ENCODE data around the gene HDGFL2. TPM values are rescaled to one million over a fixed set of nuclear protein-coding genes. Genes with fewer than 3 reads are reported as not detected.
"Not testable (repeated sequence)": the region's sequence is repeated elsewhere in the genome, so short reads cannot be mapped to it uniquely, and the experiment has no call there.

The HDGFL2 gene
- total and polyA plus RNA-seq, 5 experiments from 2014 or later, result 15.0 to 40.0 (median 25.3) TPM

DNA sequence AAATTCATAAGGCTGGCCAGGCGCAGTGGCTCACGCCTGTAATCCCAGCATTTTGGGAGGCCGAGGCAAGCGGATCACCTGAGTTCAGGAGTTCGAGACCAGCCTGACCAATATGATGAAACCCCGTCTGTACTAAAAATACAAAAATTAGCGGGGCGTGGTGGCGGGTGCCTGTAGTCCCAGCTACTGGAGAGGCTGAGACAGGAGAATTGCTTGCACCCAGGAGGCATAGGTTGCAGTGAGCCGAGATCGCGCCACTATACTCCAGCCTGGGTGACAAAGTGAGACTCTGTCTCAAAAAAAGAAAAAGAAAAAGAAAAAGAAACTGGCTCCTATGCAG lies 69.7 kb downstream of the HDGFL2 start:
- H3K9me3 Mint-ChIP-seq, POLR2A ChIA-PET: not testable (repeated sequence)

DNA sequence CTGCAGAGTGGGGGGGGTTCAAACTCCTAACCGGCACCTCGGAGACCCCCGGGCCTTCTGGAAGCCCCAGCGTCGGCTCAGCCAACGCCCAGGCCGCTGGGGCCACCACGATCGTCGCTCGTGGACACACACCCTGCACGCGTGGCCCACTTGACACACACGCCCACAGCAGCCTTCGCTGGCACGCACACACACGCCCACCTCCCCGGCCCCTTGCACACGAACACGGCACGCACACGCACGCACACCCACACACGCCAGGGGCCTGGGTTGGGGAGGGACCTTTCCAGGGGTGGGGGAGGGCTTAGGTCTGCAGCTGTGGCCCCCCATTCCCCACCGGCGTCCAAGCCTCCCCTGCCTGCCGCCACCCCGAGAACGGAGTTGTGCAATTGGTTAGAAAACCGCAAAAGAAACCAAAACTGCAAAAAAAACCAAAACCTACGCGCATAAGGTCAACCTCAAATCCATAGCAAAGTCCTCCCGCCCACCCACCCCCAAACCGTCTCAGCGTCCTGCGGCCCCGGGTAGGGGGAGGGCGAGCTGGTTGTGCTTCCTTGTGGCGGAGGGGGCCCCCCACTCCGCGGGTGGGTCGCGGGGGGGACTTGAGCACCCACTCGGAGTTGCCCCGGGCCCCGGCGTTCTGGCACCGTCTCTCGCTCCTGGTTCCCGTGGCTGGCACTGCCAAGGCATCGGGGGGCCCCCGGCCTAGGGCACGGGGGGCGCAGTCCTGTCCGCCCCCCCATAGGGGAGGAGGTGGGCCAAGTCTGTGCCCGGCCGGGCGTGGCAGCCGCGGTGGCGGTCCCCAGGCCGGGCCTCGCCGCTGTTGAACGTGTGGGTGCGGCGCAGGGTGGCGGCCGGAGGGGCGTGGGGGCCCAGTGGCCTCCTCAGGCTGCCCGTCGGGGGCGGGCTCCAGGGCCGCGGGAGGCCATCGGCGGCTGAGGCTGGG lies 71.1 kb downstream of the HDGFL2 start:
- Mint-ChIP-seq H3K4me1 (peaks cover 5 to 10% (median 7%) of the 10 kb centered on the region in 4 donors), H3K36me3 (no peaks in the 10 kb centered on the region), H3K9me3 (peaks cover 0 to 2% (median 0%) of the 10 kb centered on the region in 9 donors), H3K27ac (no peak overlapping the region), H3K4me3 (no peak overlapping the region), H3K27me3 (peaks cover 0 to 20% (median 8%) of the 10 kb centered on the region in 5 donors)
- no peak for ATAC-seq
- no peak for DNase-seq
- POLR2A ChIA-PET, result no interaction called here

More for the DNA sequence above, 69.7 kb downstream of the HDGFL2 start:
- DNase-seq, H3K4me3 Mint-ChIP-seq, H3K4me1 Mint-ChIP-seq, ATAC-seq, H3K27ac Mint-ChIP-seq, H3K36me3 Mint-ChIP-seq: not testable (repeated sequence)
- H3K27me3 Mint-ChIP-seq, result peaks cover 0 to 27% (median 8%) of the 10 kb centered on the region in 5 donors

DNA sequence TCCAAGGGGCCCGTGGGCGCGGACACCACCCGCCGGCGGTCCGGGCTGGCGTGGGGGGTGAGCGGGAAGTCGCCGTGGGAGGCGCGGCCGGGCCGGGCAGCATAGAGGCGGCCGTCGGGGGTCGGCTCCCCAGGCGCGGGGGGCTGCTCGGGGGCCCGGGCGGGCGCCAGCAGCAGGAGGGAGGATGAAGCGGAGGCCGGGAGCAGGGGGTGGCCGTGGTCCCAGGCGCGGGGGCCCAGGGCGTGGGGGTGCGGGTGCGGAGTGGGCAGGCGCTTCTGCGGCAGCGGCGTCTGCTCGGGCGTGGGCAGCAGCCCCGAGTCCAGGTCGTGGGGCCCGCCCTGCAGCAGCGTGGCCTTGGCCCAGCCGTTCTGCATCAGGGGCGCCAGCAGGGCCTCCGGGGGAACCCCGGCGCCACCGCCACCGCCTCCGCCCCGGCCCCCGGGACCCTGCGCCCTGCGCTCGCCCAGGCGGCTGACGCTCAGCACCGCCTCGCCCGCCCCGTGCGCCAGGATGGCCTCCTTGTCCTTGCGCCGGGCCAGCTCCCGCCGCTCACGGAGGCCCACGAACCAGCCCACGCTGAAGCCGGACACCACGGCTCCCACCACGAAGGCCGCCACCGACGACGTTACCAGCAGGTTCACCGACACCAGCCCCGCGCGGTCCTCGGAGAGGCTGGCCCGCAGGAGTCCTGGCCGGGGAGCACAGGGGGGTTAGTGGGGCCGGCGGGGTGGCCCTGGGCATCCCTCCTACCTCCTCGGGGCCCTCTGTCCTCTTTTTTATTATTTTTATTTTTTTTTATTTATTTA lies 71.9 kb downstream of the HDGFL2 start:
- peaks cover 6 to 10% (median 7%) of the 10 kb centered on the region in 4 donors for H3K4me1 Mint-ChIP-seq
- H3K4me3 Mint-ChIP-seq, result no peak overlapping the region
- no peaks in the 10 kb centered on the region for H3K36me3 Mint-ChIP-seq
- no peak overlapping the region for H3K27ac Mint-ChIP-seq
- no peak for DNase-seq
- H3K9me3 Mint-ChIP-seq, result peaks cover 0 to 2% (median 0%) of the 10 kb centered on the region in 9 donors
- ATAC-seq, result no peak
- POLR2A ChIA-PET, result no interaction called here
- H3K27me3 Mint-ChIP-seq, result peaks cover 0 to 15% (median 9%) of the 10 kb centered on the region in 5 donors

DNA sequence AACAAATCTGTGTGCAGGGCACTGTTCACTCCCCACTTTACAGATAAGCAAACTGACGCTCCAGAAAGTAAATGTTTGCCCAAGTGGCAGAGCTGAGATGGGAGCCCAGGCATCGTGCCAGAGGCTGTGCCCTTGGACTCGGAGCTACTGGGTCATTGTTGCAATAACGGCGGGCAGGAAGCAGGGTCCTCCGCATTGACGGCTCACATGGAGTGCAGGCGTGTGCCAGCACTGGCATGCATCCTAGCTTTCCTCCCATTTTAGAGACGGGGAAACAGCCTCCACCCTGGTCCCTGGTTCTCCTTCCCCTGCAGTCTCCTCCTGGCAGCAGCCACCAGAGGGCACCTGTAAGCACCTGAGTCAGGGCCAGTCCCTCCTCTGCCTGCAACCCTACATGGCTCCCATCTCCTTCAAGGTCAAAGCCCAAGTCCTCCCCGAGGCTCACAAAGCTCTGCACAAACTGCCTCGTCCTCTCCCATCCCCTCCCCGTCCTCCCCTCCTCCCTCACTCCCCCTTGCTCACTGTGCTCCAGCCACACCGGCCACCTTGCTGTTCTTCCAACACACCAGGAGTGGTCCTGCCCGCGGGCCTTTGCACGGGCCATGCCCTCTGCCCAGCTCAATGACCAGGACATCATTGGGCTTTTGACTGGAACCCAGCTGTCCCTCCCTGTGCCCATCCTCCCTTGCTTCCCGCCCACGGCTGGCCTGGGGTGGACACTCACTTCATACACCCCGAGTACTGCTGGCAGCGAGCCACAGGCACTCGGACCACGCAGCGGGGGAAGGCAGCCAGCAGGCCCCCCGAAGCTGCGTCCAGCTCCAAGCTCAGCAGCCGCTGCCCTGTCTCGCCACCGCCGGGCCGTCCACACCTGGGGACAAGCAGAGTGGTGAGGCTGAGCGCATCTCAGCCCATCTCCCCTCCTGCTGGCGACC lies 75.5 kb downstream of the HDGFL2 start:
- Mint-ChIP-seq H3K9me3 (peaks cover 0 to 3% (median 0%) of the 10 kb centered on the region in 9 donors), H3K27ac (no peak overlapping the region), H3K36me3 (no peaks in the 10 kb centered on the region), H3K4me3 (no peak overlapping the region), H3K27me3 (peaks cover 3 to 17% (median 11%) of the 10 kb centered on the region in 5 donors), H3K4me1 (peaks cover 0 to 2% (median 0%) of the 10 kb centered on the region in 4 donors)
- DNase-seq, result no peak
- ATAC-seq, result no peak
- POLR2A ChIA-PET, result no interaction called here

DNA sequence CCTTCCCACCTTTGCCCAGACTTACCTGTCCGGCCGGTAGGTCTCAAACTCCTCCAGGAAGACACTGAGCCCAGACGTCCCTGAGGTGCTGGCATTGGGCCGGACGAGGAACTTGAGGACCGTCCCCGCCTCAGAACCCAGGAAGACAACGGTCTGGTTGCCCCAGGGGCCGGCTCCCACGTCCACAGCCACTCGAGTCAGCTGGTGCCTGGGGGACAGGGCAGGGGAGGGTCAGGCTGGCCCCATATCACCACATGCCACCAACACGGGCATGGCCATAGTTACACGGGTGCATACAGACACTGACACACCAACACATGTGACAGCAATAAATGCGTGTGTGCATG lies 76.1 kb downstream of the HDGFL2 start:
- Mint-ChIP-seq H3K27me3 (peaks cover 4 to 23% (median 17%) of the 10 kb centered on the region in 5 donors), H3K4me1 (peaks cover 0 to 2% (median 0%) of the 10 kb centered on the region in 4 donors), H3K36me3 (no peaks in the 10 kb centered on the region), H3K27ac (no peak overlapping the region), H3K9me3 (peaks cover 0 to 3% (median 0%) of the 10 kb centered on the region in 9 donors), H3K4me3 (no peak overlapping the region)
- ATAC-seq (no peak), DNase-seq (no peak)
- POLR2A ChIA-PET, result no interaction called here

DNA sequence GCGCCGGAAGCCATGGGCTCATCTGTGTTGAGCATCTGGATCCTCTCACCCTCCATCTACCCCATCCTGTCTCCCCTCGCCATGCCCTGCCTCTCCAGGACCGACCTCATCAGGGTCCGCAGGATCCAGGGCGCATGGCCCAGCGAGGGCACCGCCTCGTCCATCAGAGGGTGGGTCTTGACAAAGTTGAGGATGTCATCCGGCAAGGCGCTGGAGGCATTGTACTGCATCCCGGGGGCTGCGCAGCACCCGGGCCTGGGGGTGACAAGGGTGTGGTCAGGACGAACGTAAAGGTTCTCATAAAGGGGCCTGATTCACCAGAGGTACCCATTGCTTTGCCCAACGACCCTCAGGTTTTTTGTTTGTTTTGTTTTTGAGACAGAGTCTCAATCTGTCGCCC lies 77.9 kb downstream of the HDGFL2 start:
- Mint-ChIP-seq H3K27me3 (peaks cover 5 to 28% (median 17%) of the 10 kb centered on the region in 5 donors), H3K27ac (no peak overlapping the region), H3K4me1 (peaks cover 0 to 2% (median 0%) of the 10 kb centered on the region in 4 donors), H3K9me3 (peaks cover 0 to 3% (median 0%) of the 10 kb centered on the region in 9 donors), H3K4me3 (no peak overlapping the region), H3K36me3 (no peaks in the 10 kb centered on the region)
- POLR2A ChIA-PET, result no interaction called here
- ATAC-seq, result no peak
- DNase-seq, result no peak

DNA sequence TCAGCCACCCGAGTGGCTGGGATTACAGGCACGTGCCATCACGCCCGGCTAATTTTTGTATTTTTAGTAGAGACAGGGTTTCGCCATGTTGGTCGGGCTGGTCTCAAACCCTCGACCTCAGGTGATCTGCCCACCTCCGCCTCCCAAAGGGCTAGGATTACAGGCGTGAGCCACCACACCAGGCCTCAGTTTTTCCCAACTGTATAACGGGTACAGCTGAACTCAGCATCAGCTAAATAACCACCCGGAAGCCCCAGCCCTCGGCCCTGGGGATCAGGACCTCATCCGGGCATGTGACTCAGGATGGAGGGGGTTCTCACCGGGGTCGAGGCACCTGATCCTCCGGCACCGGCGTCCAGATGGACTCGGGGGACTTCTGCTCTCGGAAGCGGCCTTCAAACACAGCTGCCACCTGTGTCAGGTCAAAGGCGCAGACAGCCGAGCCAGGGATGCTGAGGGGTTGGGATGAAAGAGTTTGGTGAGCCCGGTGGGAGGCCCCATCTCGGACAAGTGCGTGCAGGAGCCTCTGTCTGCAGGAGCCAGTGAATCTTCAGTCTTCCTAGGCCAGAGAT lies 78.5 kb downstream of the HDGFL2 start:
- Mint-ChIP-seq H3K27ac (no peak overlapping the region), H3K4me1 (peaks cover 0 to 2% (median 0%) of the 10 kb centered on the region in 4 donors), H3K36me3 (no peaks in the 10 kb centered on the region), H3K9me3 (peaks cover 0 to 3% (median 0%) of the 10 kb centered on the region in 9 donors), H3K27me3 (peaks cover 5 to 28% (median 17%) of the 10 kb centered on the region in 5 donors), H3K4me3 (no peak overlapping the region)
- POLR2A ChIA-PET, result no interaction called here
- ATAC-seq, result no peak
- DNase-seq, result no peak

Small RNA genes lying within 50 kb of the gene (microRNA-seq; reads per million reads assigned to microRNA genes)
- not detected for gene MIR4746 (ENCODE audit: borderline microRNAs expressed)

Other genes with a start within 250 kb of the HDGFL2 start
- under 1 TPM; 0.36 to 0.47 TPM for gene EBI3, start 242.8 kb upstream of the HDGFL2 start, total RNA-seq
- not detected for gene EBI3, start 242.8 kb upstream of the HDGFL2 start, polyA plus RNA-seq
- 10 to 100 TPM; 32.9 to 33.8 TPM for gene YJU2, start 225.2 kb upstream of the HDGFL2 start, total RNA-seq
- gene YJU2, start 225.2 kb upstream of the HDGFL2 start, polyA plus RNA-seq, result 10 to 100 TPM; 20.2 to 35.3 (median 28.1) TPM
- gene SHD, start 193.0 kb upstream of the HDGFL2 start, total RNA-seq, result not detected
- gene SHD, start 193.0 kb upstream of the HDGFL2 start, polyA plus RNA-seq, result not detected
- gene TMIGD2, start 169.9 kb upstream of the HDGFL2 start, total RNA-seq, result 10 to 100 TPM; 41.6 to 43.9 TPM
- 100 to 1,000 TPM in 1 of 3 donors, 10 to 100 TPM in 2; 65.8 to 105 (median 96.5) TPM for gene TMIGD2, start 169.9 kb upstream of the HDGFL2 start, polyA plus RNA-seq
- 1 to 10 TPM; 1.4 to 4.0 TPM for gene FSD1, start 167.7 kb upstream of the HDGFL2 start, total RNA-seq
- 1 to 10 TPM; 1.5 to 3.9 (median 3.4) TPM for gene FSD1, start 167.7 kb upstream of the HDGFL2 start, polyA plus RNA-seq
- 1 to 10 TPM; 1.4 to 2.3 TPM for gene STAP2, start 133.5 kb upstream of the HDGFL2 start, total RNA-seq
- 1 to 10 TPM; 1.3 to 2.6 (median 1.5) TPM for gene STAP2, start 133.5 kb upstream of the HDGFL2 start, polyA plus RNA-seq
- 10 to 100 TPM; 18.9 to 22.1 TPM for gene MPND, start 128.7 kb upstream of the HDGFL2 start, total RNA-seq
- gene MPND, start 128.7 kb upstream of the HDGFL2 start, polyA plus RNA-seq, result 1 to 10 TPM; 4.6 to 5.3 (median 4.7) TPM
- 10 to 100 TPM; 38.3 to 38.6 TPM for gene SH3GL1, start 71.8 kb upstream of the HDGFL2 start, total RNA-seq
- gene SH3GL1, start 71.8 kb upstream of the HDGFL2 start, polyA plus RNA-seq, result 10 to 100 TPM; 11.8 to 20.4 (median 12.3) TPM
- 10 to 100 TPM in 1 of 2 experiments, 1 to 10 TPM in 1; 7.5 to 10.9 TPM for gene CHAF1A, start 69.7 kb upstream of the HDGFL2 start, total RNA-seq
- gene CHAF1A, start 69.7 kb upstream of the HDGFL2 start, polyA plus RNA-seq, result 1 to 10 TPM; 1.7 to 2.4 (median 2.1) TPM
- gene UBXN6, start 14.5 kb upstream of the HDGFL2 start, total RNA-seq, result 10 to 100 TPM; 61.3 to 75.2 TPM
- 1 to 10 TPM; 2.4 to 6.6 (median 3.9) TPM for gene UBXN6, start 14.5 kb upstream of the HDGFL2 start, polyA plus RNA-seq
- under 1 TPM; 0.23 to 0.36 TPM for gene PLIN4, start 46.2 kb downstream of the HDGFL2 start, total RNA-seq
- under 1 TPM; 0.07 to 0.11 (median 0.07) TPM for gene PLIN4, start 46.2 kb downstream of the HDGFL2 start, polyA plus RNA-seq
- 1 to 10 TPM; 2.3 to 2.6 TPM for gene PLIN5, start 62.9 kb downstream of the HDGFL2 start, total RNA-seq
- gene PLIN5, start 62.9 kb downstream of the HDGFL2 start, polyA plus RNA-seq, result under 1 TPM; 0.28 to 0.90 (median 0.30) TPM
- gene LRG1, start 67.7 kb downstream of the HDGFL2 start, total RNA-seq, result not detected
- not detected for gene LRG1, start 67.7 kb downstream of the HDGFL2 start, polyA plus RNA-seq
- under 1 TPM; 0.60 to 0.68 TPM for gene SEMA6B, start 87.4 kb downstream of the HDGFL2 start, total RNA-seq
- not detected for gene SEMA6B, start 87.4 kb downstream of the HDGFL2 start, polyA plus RNA-seq
- gene TNFAIP8L1, start 167.2 kb downstream of the HDGFL2 start, total RNA-seq, result 10 to 100 TPM; 19.1 to 20.7 TPM
- gene TNFAIP8L1, start 167.2 kb downstream of the HDGFL2 start, polyA plus RNA-seq, result 10 to 100 TPM in 2 of 3 donors, 1 to 10 TPM in 1; 5.6 to 16.5 (median 10.3) TPM
- gene MYDGF, start 198.0 kb downstream of the HDGFL2 start, total RNA-seq, result 10 to 100 TPM; 24.9 to 25.8 TPM
- 100 to 1,000 TPM; 103 to 114 (median 114) TPM for gene MYDGF, start 198.0 kb downstream of the HDGFL2 start, polyA plus RNA-seq